ENCODE results near the gene PRDM11.

The PRDM11 gene

GRCh38 chr11:45147017-45147728, 734 bp downstream of the PRDM11 start:
- TF ChIP-seq, protein P1, sequence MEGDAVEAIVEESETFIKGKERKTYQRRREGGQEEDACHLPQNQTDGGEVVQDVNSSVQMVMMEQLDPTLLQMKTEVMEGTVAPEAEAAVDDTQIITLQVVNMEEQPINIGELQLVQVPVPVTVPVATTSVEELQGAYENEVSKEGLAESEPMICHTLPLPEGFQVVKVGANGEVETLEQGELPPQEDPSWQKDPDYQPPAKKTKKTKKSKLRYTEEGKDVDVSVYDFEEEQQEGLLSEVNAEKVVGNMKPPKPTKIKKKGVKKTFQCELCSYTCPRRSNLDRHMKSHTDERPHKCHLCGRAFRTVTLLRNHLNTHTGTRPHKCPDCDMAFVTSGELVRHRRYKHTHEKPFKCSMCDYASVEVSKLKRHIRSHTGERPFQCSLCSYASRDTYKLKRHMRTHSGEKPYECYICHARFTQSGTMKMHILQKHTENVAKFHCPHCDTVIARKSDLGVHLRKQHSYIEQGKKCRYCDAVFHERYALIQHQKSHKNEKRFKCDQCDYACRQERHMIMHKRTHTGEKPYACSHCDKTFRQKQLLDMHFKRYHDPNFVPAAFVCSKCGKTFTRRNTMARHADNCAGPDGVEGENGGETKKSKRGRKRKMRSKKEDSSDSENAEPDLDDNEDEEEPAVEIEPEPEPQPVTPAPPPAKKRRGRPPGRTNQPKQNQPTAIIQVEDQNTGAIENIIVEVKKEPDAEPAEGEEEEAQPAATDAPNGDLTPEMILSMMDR (IDR thresholded peaks at IDR 0.05; ENCODE audit: control insufficient read depth, insufficient read depth, low read depth, low read length, missing control alignments), result no peak
- H3K4me3 ChIP-seq (ENCODE audit: control insufficient read depth, low read depth, low read length), result peak overlapping the region; percentile 78
- peak; percentile 81 for DNase-seq (ENCODE audit: low read depth)

DNA sequence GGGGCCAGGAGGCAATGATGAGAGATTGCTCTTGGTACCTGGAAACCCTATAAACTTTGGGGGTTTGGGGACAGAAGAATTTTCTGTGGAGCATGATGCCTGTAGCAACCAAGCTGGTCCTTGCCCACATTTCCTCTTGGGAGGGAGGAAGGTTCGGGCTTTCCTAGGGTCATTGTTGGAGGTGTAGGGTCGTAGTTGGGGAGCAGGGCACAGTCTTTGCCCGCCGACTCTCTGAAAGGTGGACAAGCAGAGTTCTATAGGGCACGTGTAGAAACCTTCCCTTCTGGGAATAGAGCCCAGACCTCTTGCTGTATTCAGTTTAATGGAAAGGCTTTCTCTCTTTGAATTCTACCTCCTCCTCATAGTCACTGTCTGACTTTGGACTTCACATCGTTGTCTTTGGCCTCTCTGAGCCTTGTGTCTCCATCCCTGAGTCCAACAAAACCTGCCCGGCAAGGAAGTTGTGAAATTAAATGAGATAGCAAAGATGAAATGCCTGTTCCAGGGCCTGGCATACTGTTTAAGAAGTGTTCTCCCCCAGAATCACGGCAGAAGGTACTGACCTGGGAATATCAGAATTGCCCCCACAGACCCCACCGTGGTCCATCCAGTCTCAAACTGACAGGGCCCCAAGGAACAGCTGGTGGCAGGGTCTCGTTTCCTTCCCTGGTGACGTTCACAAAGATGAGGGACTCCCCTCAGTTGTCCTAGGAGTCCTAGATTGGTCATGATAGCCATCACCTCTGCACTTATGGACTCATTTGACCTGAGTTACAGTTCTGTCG, 1.6 kb downstream of the PRDM11 start:
- H3K4me3 ChIP-seq (ENCODE audit: control insufficient read depth, low read depth, low read length), result peak overlapping the region; percentile 78
- TF ChIP-seq, protein P1 (IDR thresholded peaks at IDR 0.05; ENCODE audit: control insufficient read depth, insufficient read depth, low read depth, low read length, missing control alignments), result no peak
- DNase-seq (ENCODE audit: low read depth), result no peak

DNA sequence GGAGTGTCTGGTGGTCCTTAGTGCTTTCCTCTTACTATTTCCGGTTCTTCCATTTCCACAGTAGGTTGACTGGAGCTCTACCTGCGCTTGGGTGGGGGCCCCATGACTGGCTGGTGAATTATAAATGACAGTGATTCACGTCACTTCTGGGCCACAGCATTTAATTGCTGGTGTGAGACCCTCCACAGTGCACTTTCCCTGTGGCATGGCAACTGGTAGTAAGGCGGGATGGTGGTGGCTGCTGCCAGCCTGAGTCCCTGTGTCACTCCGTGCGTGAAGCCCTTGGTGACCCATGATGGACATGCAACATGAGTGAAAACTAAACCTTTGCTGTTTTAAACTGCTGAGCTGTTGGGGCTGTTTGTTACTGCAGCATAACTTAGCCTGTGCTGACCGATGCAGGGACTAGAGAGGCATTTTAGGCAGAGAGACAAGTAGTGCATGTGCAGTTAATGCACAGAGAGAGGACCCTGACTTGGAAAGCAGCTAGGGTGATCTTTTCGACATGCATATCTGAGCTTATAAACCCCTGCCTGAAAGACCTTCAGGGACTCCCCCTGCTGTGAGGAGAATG, 3.1 kb downstream of the PRDM11 start:
- H3K4me3 ChIP-seq (ENCODE audit: control insufficient read depth, low read depth, low read length), result no peak overlapping the region
- no peak for DNase-seq (ENCODE audit: low read depth)
- TF ChIP-seq, protein P1 (IDR thresholded peaks at IDR 0.05; ENCODE audit: control insufficient read depth, insufficient read depth, low read depth, low read length, missing control alignments), result no peak

DNA sequence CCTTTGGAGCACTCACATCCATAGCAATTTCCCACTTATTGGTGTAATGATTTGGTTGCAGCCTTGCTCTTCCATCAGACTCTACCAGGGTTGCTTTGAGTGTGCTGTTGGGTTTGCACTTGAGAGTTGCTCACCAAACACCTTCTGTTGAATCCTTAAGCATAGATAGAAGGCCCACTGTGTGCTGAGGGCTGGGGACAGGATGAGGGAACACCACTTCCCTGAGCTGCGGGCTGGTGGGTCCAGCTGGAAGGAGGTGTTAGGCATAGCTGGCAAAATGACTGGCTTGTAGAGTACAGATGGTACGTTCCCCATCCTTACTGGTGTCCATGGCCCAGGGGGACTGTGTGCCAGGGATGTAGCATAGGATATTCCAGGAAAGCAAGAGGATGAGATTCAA, 3.9 kb downstream of the PRDM11 start:
- DNase-seq (ENCODE audit: low read depth), result no peak
- TF ChIP-seq, protein P1 (IDR thresholded peaks at IDR 0.05; ENCODE audit: control insufficient read depth, insufficient read depth, low read depth, low read length, missing control alignments), result no peak
- H3K4me3 ChIP-seq (ENCODE audit: control insufficient read depth, low read depth, low read length), result no peak overlapping the region

GRCh38 chr11:45150943-45151342, 4.5 kb downstream of the PRDM11 start:
- DNase-seq (ENCODE audit: low read depth), result no peak
- H3K4me3 ChIP-seq (ENCODE audit: control insufficient read depth, low read depth, low read length), result no peak overlapping the region
- TF ChIP-seq, protein P1 (IDR thresholded peaks at IDR 0.05; ENCODE audit: control insufficient read depth, insufficient read depth, low read depth, low read length, missing control alignments), result no peak

- no peak overlapping the region for H3K4me3 ChIP-seq (ENCODE audit: control insufficient read depth, low read depth, low read length)
- TF ChIP-seq, protein P1 (IDR thresholded peaks at IDR 0.05; ENCODE audit: control insufficient read depth, insufficient read depth, low read depth, low read length, missing control alignments), result no peak
- no peak for DNase-seq (ENCODE audit: low read depth)
Observed at GRCh38 chr11:45151362-45151982, 5.0 kb downstream of the PRDM11 start.
